Measurements from ENCODE around the gene FAT1. TPM values are rescaled to one million over a fixed set of nuclear protein-coding genes. Genes with fewer than 3 reads are reported as not detected.

FAT1 gene
- total and polyA plus RNA-seq, 2 donors (not counting 3 experiments of a cell fraction or from before 2014, with no cell fraction given) = 9.2 to 9.8 TPM

GRCh38 chr4:186584912-186585311 is 138.7 kb downstream of the FAT1 start:
- no peaks in the 10 kb centered on the region for H4K20me1 ChIP-seq (replicated peaks; ENCODE audit: control insufficient read depth, extremely low read depth, insufficient read depth, low read length)
- H3K36me3 ChIP-seq (ENCODE audit: control insufficient read depth in 2 of 2, extremely low read depth in 1 of 2, insufficient read depth in 2 of 2, low read length in 2 of 2) = no peaks in the 10 kb centered on the region
- no peak overlapping the region for H2AFZ ChIP-seq (ENCODE audit: low read depth, low read length)
- H3K4me1 ChIP-seq (ENCODE audit: control insufficient read depth, extremely low read depth, insufficient read depth, low read length) = no peaks in the 10 kb centered on the region
- DNase-seq (ENCODE audit: low read depth, low spot score) (no peak), FAIRE-seq (no peak)
- no peaks in the 10 kb centered on the region for H3K9me3 ChIP-seq (replicated peaks; ENCODE audit: control insufficient read depth, insufficient read depth, low read length)
- dilution Hi-C loops (cut with MboI; ENCODE audit: extremely low pct_ligation_motif_present, low sequenced_read_pairs) (no loop called here), intact Hi-C loops (cut with micrococcal nuclease) (no loop called here)
- no peak overlapping the region for H3K9ac ChIP-seq (replicated peaks; ENCODE audit: extremely low read depth, insufficient read depth, low read length)
- no peaks in the 10 kb centered on the region for H3K79me2 ChIP-seq (ENCODE audit: control insufficient read depth, insufficient read depth, low read length)
- TF ChIP-seq MAX (IDR thresholded peaks at IDR 0.05; ENCODE audit: insufficient read depth, insufficient read length) (no peak), POLR2AphosphoS5 (IDR thresholded peaks at IDR 0.05; ENCODE audit: insufficient read depth, low read depth, low read length) (no peak), EZH2 (IDR thresholded peaks at IDR 0.05; ENCODE audit: borderline replicate concordance, low read depth, low read length, severe bottlenecking) (no peak), POLR2A (IDR thresholded peaks at IDR 0.05; ENCODE audit: low read depth, low read length) (no peak), JUN (IDR thresholded peaks at IDR 0.05; ENCODE audit: borderline replicate concordance, insufficient read depth, insufficient read length, low read depth) (no peak), MYC (IDR thresholded peaks at IDR 0.05; ENCODE audit: low read depth, low read length) (no peak), GATA2 (IDR thresholded peaks at IDR 0.05; ENCODE audit: insufficient read depth, insufficient read length, low read depth, low read length) (no peak), CTCF (IDR thresholded peaks at IDR 0.05; ENCODE audit: extremely low read depth in 1 of 2, insufficient read depth in 1 of 2, low read depth in 1 of 2, low read length in 2 of 2) (no peak), FOS (IDR thresholded peaks at IDR 0.05; ENCODE audit: borderline replicate concordance, insufficient read depth, low read length) (no peak)
- CTCF ChIA-PET = no interaction called here
- H3K4me3 ChIP-seq (replicated peaks in 1 of 3; ENCODE audit: insufficient read depth in 1 of 3, low read depth in 1 of 3, low read length in 3 of 3) = no peak overlapping the region
- no peaks in the 10 kb centered on the region for H3K9me1 ChIP-seq (replicated peaks; ENCODE audit: control insufficient read depth, extremely low read depth, insufficient read depth, low read length)
- H3K27me3 ChIP-seq (ENCODE audit: control insufficient read depth in 2 of 2, insufficient read depth in 2 of 2, low read length in 2 of 2) = no peaks in the 10 kb centered on the region
- no TSS peak for BruUV-seq (replicated peaks)
- no peak overlapping the region for H3K4me2 ChIP-seq (ENCODE audit: insufficient read depth, low read length)
- POLR2A ChIA-PET = no interaction called here
- H3K27ac ChIP-seq (ENCODE audit: insufficient read depth, low read depth, low read length) = no peak overlapping the region
